H9 (cell line): ENCODE measurements around the gene WIF1. TPM values are rescaled to one million over a fixed set of nuclear protein-coding genes. Genes with fewer than 3 reads are reported as not detected.

ENCODE experiments used
- DNase-seq: peaks from one replicate; pipeline ENCODE4 v3.0.0-alpha.2; 2017
- H2AFZ ChIP-seq: one replicate; pipeline ENCODE4 v1.6.1; 2013; ENCODE audit warnings: mild to moderate bottlenecking, low read length, control low read depth, moderate library complexity
- H2AK5ac ChIP-seq: 2 replicates; pipeline ENCODE4 v1.6.1; 2013; ENCODE audit warnings: low read length, control low read depth, mixed read lengths; ENCODE audit not compliant: insufficient read length
- H2BK120ac ChIP-seq: one replicate; pipeline ENCODE4 v1.6.1; 2013; ENCODE audit warnings: low read depth, mild to moderate bottlenecking, low read length, control low read depth, inconsistent platforms; ENCODE audit not compliant: poor library complexity, severe bottlenecking
- H2BK12ac ChIP-seq: 2 replicates; pipeline ENCODE4 v1.6.1; 2013; ENCODE audit warnings: low read length, control low read depth, mixed read lengths, low read depth; ENCODE audit not compliant: insufficient read length
- H2BK15ac ChIP-seq: 2 replicates; pipeline ENCODE4 v1.6.1; 2013; ENCODE audit warnings: low read depth, low read length, control low read depth
- H2BK20ac ChIP-seq: one replicate; pipeline ENCODE4 v1.6.1; 2013; ENCODE audit warnings: low read depth, mild to moderate bottlenecking, low read length, control low read depth, inconsistent platforms; ENCODE audit not compliant: poor library complexity, severe bottlenecking
- H2BK5ac ChIP-seq: 2 replicates; pipeline ENCODE4 v1.6.1; 2013; ENCODE audit warnings: low read length, control low read depth, mixed read lengths; ENCODE audit not compliant: insufficient read length
- H3K14ac ChIP-seq: 2 replicates; pipeline ENCODE4 v1.6.1; 2013; ENCODE audit warnings: low read length, control low read depth; ENCODE audit not compliant: insufficient read depth
- H3K18ac ChIP-seq: 2 replicates; pipeline ENCODE4 v1.6.1; 2013; ENCODE audit warnings: low read depth, mild to moderate bottlenecking, mixed read lengths, low read length, control low read depth; ENCODE audit not compliant: insufficient read length
- H3K23ac ChIP-seq: 2 replicates; pipeline ENCODE4 v1.6.1; 2013; ENCODE audit warnings: low read length, control low read depth, mixed read lengths, low read depth; ENCODE audit not compliant: insufficient read length
- H3K23me2 ChIP-seq: 2 replicates; pipeline ENCODE4 v1.6.1; 2013; ENCODE audit warnings: low read depth, mild to moderate bottlenecking, mixed read lengths, low read length, control low read depth; ENCODE audit not compliant: insufficient read length, poor library complexity, severe bottlenecking
- H3K27ac ChIP-seq: 2 replicates; pipeline ENCODE4 v1.5.1; 2013; ENCODE audit warnings: low read length, control low read depth, mixed read lengths, low read depth; ENCODE audit not compliant: insufficient read length
- H3K27me3 ChIP-seq: 2 replicates; pipeline ENCODE4 v1.6.1; 2013; ENCODE audit warnings: low read length, control low read depth, inconsistent platforms; ENCODE audit not compliant: insufficient read depth
- H3K4ac ChIP-seq: 2 replicates; pipeline ENCODE4 v1.6.1; 2013; ENCODE audit warnings: low read depth, mild to moderate bottlenecking, control low read depth, inconsistent platforms, low read length, moderate library complexity
- H3K4me1 ChIP-seq: 2 replicates; pipeline ENCODE4 v1.6.1; 2013; ENCODE audit warnings: low read length, control low read depth, inconsistent platforms; ENCODE audit not compliant: insufficient read depth
- H3K4me2 ChIP-seq: 2 replicates; pipeline ENCODE4 v1.6.1; 2013; ENCODE audit warnings: low read length, control low read depth, mixed read lengths; ENCODE audit not compliant: insufficient read length, insufficient read depth
- H3K56ac ChIP-seq: 2 replicates; pipeline ENCODE4 v1.6.1; 2013; ENCODE audit warnings: low read depth, mild to moderate bottlenecking, mixed read lengths, low read length, control low read depth; ENCODE audit not compliant: insufficient read length
- H3K79me1 ChIP-seq: 2 replicates; pipeline ENCODE4 v1.6.1; 2013; ENCODE audit warnings: low read depth, mild to moderate bottlenecking, moderate library complexity, low read length, control low read depth, inconsistent platforms; ENCODE audit not compliant: insufficient read depth, poor library complexity, severe bottlenecking
- H3K79me2 ChIP-seq: 2 replicates; pipeline ENCODE4 v1.6.1; 2013; ENCODE audit warnings: low read length, control low read depth, inconsistent platforms; ENCODE audit not compliant: insufficient read depth
- H3K9ac ChIP-seq: 2 replicates; pipeline ENCODE4 v1.6.1; 2013; ENCODE audit warnings: low read length, control low read depth, mixed read lengths; ENCODE audit not compliant: insufficient read length; ENCODE audit errors: extremely low read depth
- H3K9me3 ChIP-seq: one replicate; pipeline ENCODE4 v1.6.1; 2013; ENCODE audit warnings: low read depth, low read length, inconsistent platforms; ENCODE audit not compliant: control insufficient read depth
- H3T11ph ChIP-seq: one replicate; pipeline ENCODE4 v1.6.1; 2013; ENCODE audit warnings: mild to moderate bottlenecking, low read length, control low read depth, inconsistent platforms
- H4K20me1 ChIP-seq: one replicate; pipeline ENCODE4 v1.6.1; 2013; ENCODE audit not compliant: control insufficient read depth, insufficient read length, insufficient read depth
- H4K5ac ChIP-seq: 2 replicates; pipeline ENCODE4 v1.6.1; 2013; ENCODE audit warnings: low read depth, mild to moderate bottlenecking, mixed read lengths, low read length, control low read depth; ENCODE audit not compliant: insufficient read length
- H4K8ac ChIP-seq: replicated peaks from 2 replicates; pipeline ENCODE4 v1.6.1; 2013; ENCODE audit warnings: low read length, control low read depth, mixed read lengths, low read depth; ENCODE audit not compliant: insufficient read length
- H4K91ac ChIP-seq: 2 replicates; pipeline ENCODE4 v1.6.1; 2013; ENCODE audit warnings: low read depth, mild to moderate bottlenecking, moderate library complexity, mixed read lengths, low read length, control low read depth; ENCODE audit not compliant: insufficient read length
- H3K27ac Mint-ChIP-seq, 3 experiments: 2 replicates in 2 of 3; 3 replicates in 1 of 3; pipeline ENCODE4 v1.8.0; 2020 to 2021; ENCODE audit warnings: mixed read lengths in 3 of 3, mild to moderate bottlenecking in 1 of 3, moderate library complexity in 1 of 3
- H3K27me3 Mint-ChIP-seq: 2 replicates; pipeline ENCODE4 v1.8.0; 2021; ENCODE audit warnings: low read depth, mild to moderate bottlenecking, moderate library complexity, mixed read lengths
- H3K36me3 Mint-ChIP-seq, 3 experiments: 2 replicates in 2 of 3; 3 replicates in 1 of 3; pipeline ENCODE4 v1.8.0; 2020 to 2021; ENCODE audit warnings: low read depth in 3 of 3, mixed read lengths in 3 of 3; ENCODE audit not compliant: insufficient read depth in 1 of 3
- H3K4me1 Mint-ChIP-seq, 2 experiments: 2 replicates each; pipeline ENCODE4 v1.8.0; 2020; ENCODE audit warnings: mixed read lengths in 2 of 2
- H3K4me3 Mint-ChIP-seq, 2 experiments: 2 replicates in 1 of 2; 3 replicates in 1 of 2; pipeline ENCODE4 v1.8.0; 2020 to 2021; ENCODE audit warnings: mild to moderate bottlenecking in 2 of 2, mixed read lengths in 2 of 2, moderate library complexity in 1 of 2
- H3K9me3 Mint-ChIP-seq, 2 experiments: 2 replicates in 1 of 2; 3 replicates in 1 of 2; pipeline ENCODE4 v1.8.0; 2020; ENCODE audit warnings: mild to moderate bottlenecking in 2 of 2, mixed read lengths in 2 of 2, moderate library complexity in 1 of 2
- CTCF ChIP-seq: fragments of 200-600 bp; sonication (generic); conservative IDR thresholded peaks from 3 replicates; pipeline ENCODE4 v1.8.0; 2021; ENCODE audit warnings: antibody characterized with exemption, mild to moderate bottlenecking
- WGBS: extraction: QIAGEN DNeasy Blood & Tissue Kit; methylation state at CpG from one replicate; pipeline ENCODE4 v1.1.7; 2013; ENCODE audit warnings: missing lambda C conversion rate, low lambda C conversion rate, mixed read lengths; ENCODE audit not compliant: insufficient read length; ENCODE audit errors: extremely low coverage; 5-methylcytosine and 5-hydroxymethylcytosine counted together
- total RNA-seq: library from RNA; stranded (reverse); gene quantifications from 2 replicates; pipeline ENCODE4 v1.2.1, GENCODE V29; 2021

The WIF1 gene
- total RNA-seq, 1 experiment from 2014 or later = 0.98 TPM

GRCh38 chr12:65170209-65170881 lies 49.2 kb upstream of the WIF1 start:
- H4K5ac ChIP-seq = no peak overlapping the region
- no peak overlapping the region for H4K8ac ChIP-seq
- H3K4ac ChIP-seq = peak overlapping the region; percentile 54; the same call in 1 of the 2 replicates
- no peak overlapping the region for H2BK5ac ChIP-seq
- TF ChIP-seq CTCF = no peak
- H3K9ac ChIP-seq = peak overlapping the region; percentile 97
- H3K9me3 ChIP-seq = no peaks in the 10 kb centered on the region
- peak overlapping the region; percentile 42 for H4K91ac ChIP-seq
- H3K4me2 ChIP-seq = peak overlapping the region; percentile 98
- H3K4me1 Mint-ChIP-seq = peaks cover 16 to 23% of the 10 kb centered on the region in 2 experiments
- no peaks in the 10 kb centered on the region for H3K27me3 ChIP-seq
- peaks cover 28% of the 10 kb centered on the region for H3K27me3 Mint-ChIP-seq
- H2AK5ac ChIP-seq = no peak overlapping the region
- H3K14ac ChIP-seq = peak overlapping the region; percentile 75; the same call in 1 of the 2 replicates
- no peak overlapping the region for H2BK12ac ChIP-seq
- H3K56ac ChIP-seq = no peak overlapping the region
- no peak overlapping the region for H2BK15ac ChIP-seq
- peak overlapping the region; percentile 91 to 97 for H3K4me3 Mint-ChIP-seq
- peaks cover 5 to 8% (median 7%) of the 10 kb centered on the region in 3 experiments; a peak in 5 of 7 replicates for H3K36me3 Mint-ChIP-seq
- H2BK20ac ChIP-seq = no peak overlapping the region
- H3K79me2 ChIP-seq = peaks cover 25% of the 10 kb centered on the region
- peaks cover 5 to 12% of the 10 kb centered on the region in 2 experiments; a peak in 4 of 5 replicates for H3K9me3 Mint-ChIP-seq
- peaks cover 16% of the 10 kb centered on the region for H3K23me2 ChIP-seq
- peaks cover 8% of the 10 kb centered on the region for H3K79me1 ChIP-seq
- WGBS = no CpG with 5 or more reads among the region's 47 CpGs
- no peak overlapping the region for H3K27ac ChIP-seq
- no peak overlapping the region for H3K18ac ChIP-seq
- no peak overlapping the region for H2AFZ ChIP-seq
- no peak overlapping the region for H3K23ac ChIP-seq
- H3K27ac Mint-ChIP-seq = peak overlapping the region in 2 of 3 experiments; percentile 36 to 85; a peak in 3 of 7 replicates
- H4K20me1 ChIP-seq = no peaks in the 10 kb centered on the region
- H3T11ph ChIP-seq = no peak overlapping the region
- peak; percentile 67 for DNase-seq
- no peak overlapping the region for H2BK120ac ChIP-seq
- no peaks in the 10 kb centered on the region; the same call in 1 of the 2 replicates for H3K4me1 ChIP-seq
